Left renal cortex interstitium (tissue), 4 donors: Measurements from ENCODE around the gene OR2T12. TPM values are rescaled to one million over a fixed set of nuclear protein-coding genes. Genes with fewer than 3 reads are reported as not detected.
"Not testable (repeated sequence)": the region's sequence is repeated elsewhere in the genome, so short reads cannot be mapped to it uniquely, and the experiment has no call there.

ENCODE experiments used
- DNase-seq, 4 donors: peaks; one replicate each; pipeline ENCODE4 v3.0.0-alpha.2; 2013; ENCODE audit warnings: low read depth in 4 of 4, low spot score in 2 of 4, missing footprints in 1 of 4
- polyA plus RNA-seq, 4 donors: library from polyadenylated mRNA; unstranded; fragments of 120-200 nt; gene quantifications; one replicate each; pipeline ENCODE4 v1.2.1, GENCODE V29; 2013; ENCODE audit not compliant: insufficient read length in 4 of 4

OR2T12 gene
- under 1 TPM in 2 of 4 donors, not detected in 2; 0.04 to 0.13 TPM for polyA plus RNA-seq

GRCh38 chr1:248303324-248303723 is at the start of gene OR2T12:
TSS of gene OR2T12 (minus strand) at chr1:248303424. CDS start at chr1:248295578, 7,846 bp downstream.
- no peak for DNase-seq

GRCh38 chr1:248348475-248348874 is 45.3 kb upstream of the OR2T12 start, which contains the start of gene OR14C36:
TSS of gene OR14C36 (plus strand) at chr1:248348775. CDS start at chr1:248348775, 0 bp downstream.
- no peak for DNase-seq

GRCh38 chr1:248343451-248343850 is 40.2 kb upstream of the OR2T12 start:
- no peak for DNase-seq

- DNase-seq: no peak
Observed at GRCh38 chr1:248324468-248324867, 21.2 kb upstream of the OR2T12 start, which contains the start of gene OR2M7. TSS of gene OR2M7 (minus strand) at chr1:248324568. CDS start at chr1:248324568, 0 bp downstream.

GRCh38 chr1:248316796-248317195 is 13.6 kb upstream of the OR2T12 start:
- no peak for DNase-seq

- not testable (repeated sequence) for DNase-seq
Observed at GRCh38 chr1:248306740-248307139, 3.5 kb upstream of the OR2T12 start.

- no peak for DNase-seq
Observed at GRCh38 chr1:248306103-248306502, 2.9 kb upstream of the OR2T12 start.

GRCh38 chr1:248305672-248306071 is 2.4 kb upstream of the OR2T12 start:
- not testable (repeated sequence) for DNase-seq

- no peak for DNase-seq
Observed at GRCh38 chr1:248288391-248288790, 14.8 kb downstream of the OR2T12 start.

GRCh38 chr1:248277876-248278275 is 25.3 kb downstream of the OR2T12 start, which contains the start of gene OR2T33:
TSS of gene OR2T33 (minus strand) at chr1:248277976. CDS start at chr1:248273814, 4,162 bp downstream.
- DNase-seq: no peak

GRCh38 chr1:248273225-248273624 is 30.0 kb downstream of the OR2T12 start:
- not testable (repeated sequence) for DNase-seq

- no peak for DNase-seq
Observed at GRCh38 chr1:248268178-248268577, 35.0 kb downstream of the OR2T12 start.

GRCh38 chr1:248259309-248259708 is 43.9 kb downstream of the OR2T12 start:
- not testable (repeated sequence) for DNase-seq

GRCh38 chr1:248243204-248243603 is 60.0 kb downstream of the OR2T12 start:
- peak in 2 of 4 donors; percentile 3 for DNase-seq

Other genes with a start within 250 kb of the OR2T12 start
- gene OR2L13, start 208.2 kb downstream of the OR2T12 start, polyA plus RNA-seq: under 1 TPM in 1 of 4 donors, not detected in 3; 0.10 TPM
- gene OR2M5, start 158.3 kb downstream of the OR2T12 start, polyA plus RNA-seq: not detected
- not detected for gene OR2M2, start 128.6 kb downstream of the OR2T12 start, polyA plus RNA-seq
- under 1 TPM in 3 of 4 donors, not detected in 1; 0.02 to 0.08 (median 0.03) TPM for gene OR2M3, start 106.2 kb downstream of the OR2T12 start, polyA plus RNA-seq
- under 1 TPM in 3 of 4 donors, not detected in 1; 0.04 to 0.12 (median 0.05) TPM for gene OR2M4, start 72.0 kb downstream of the OR2T12 start, polyA plus RNA-seq
- not detected for gene OR2T33, start 25.4 kb downstream of the OR2T12 start, polyA plus RNA-seq
- gene OR2M7, start 21.1 kb upstream of the OR2T12 start, polyA plus RNA-seq: not detected
- gene OR14C36, start 45.4 kb upstream of the OR2T12 start, polyA plus RNA-seq: not detected
- not detected for gene OR2T4, start 58.2 kb upstream of the OR2T12 start, polyA plus RNA-seq
- under 1 TPM in 2 of 4 donors, not detected in 2; 0.08 to 0.21 TPM for gene OR2T6, start 72.3 kb upstream of the OR2T12 start, polyA plus RNA-seq
- not detected for gene OR2T1, start 99.6 kb upstream of the OR2T12 start, polyA plus RNA-seq
- gene OR2T2, start 142.2 kb upstream of the OR2T12 start, polyA plus RNA-seq: not detected
- not detected for gene OR2T3, start 169.9 kb upstream of the OR2T12 start, polyA plus RNA-seq
- gene OR2T5, start 185.2 kb upstream of the OR2T12 start, polyA plus RNA-seq: not detected
- gene OR2G6, start 204.6 kb upstream of the OR2T12 start, polyA plus RNA-seq: under 1 TPM in 2 of 4 donors, not detected in 2; 0.04 to 0.08 TPM